Subcutaneous abdominal adipose tissue (tissue), 5 donors: ENCODE data around the gene FBH1.
"Not testable (repeated sequence)": the region's sequence is repeated elsewhere in the genome, so short reads cannot be mapped to it uniquely, and the experiment has no call there.

Source experiments
- H3K27ac ChIP-seq: one replicate; pipeline ENCODE4 v1.7.0; 2013; ENCODE audit warnings: low read depth, mild to moderate bottlenecking, inconsistent platforms, low read length, moderate library complexity
- H3K27me3 ChIP-seq, 5 donors: one replicate each; pipeline ENCODE4 v1.7.0; 2013; ENCODE audit warnings: low read length in 5 of 5, inconsistent platforms in 1 of 5; ENCODE audit not compliant: control insufficient read depth in 5 of 5, insufficient read depth in 4 of 5
- H3K36me3 ChIP-seq, 5 donors: one replicate each; pipeline ENCODE4 v1.7.0; 2013; ENCODE audit warnings: low read length in 5 of 5; ENCODE audit not compliant: control insufficient read depth in 5 of 5, insufficient read depth in 5 of 5
- H3K4me1 ChIP-seq, 5 donors: one replicate each; pipeline ENCODE4 v1.7.0; 2013; ENCODE audit warnings: low read length in 5 of 5, mild to moderate bottlenecking in 3 of 5, moderate library complexity in 1 of 5; ENCODE audit not compliant: control insufficient read depth in 5 of 5, insufficient read depth in 5 of 5
- H3K4me3 ChIP-seq, 5 donors: one replicate each; pipeline ENCODE4 v1.7.0; 2013; ENCODE audit warnings: low read length in 5 of 5, low read depth in 1 of 5
- H3K9ac ChIP-seq, 5 donors: one replicate each; pipeline ENCODE4 v1.7.0; 2013; ENCODE audit warnings: low read length in 5 of 5, mild to moderate bottlenecking in 4 of 5, moderate library complexity in 3 of 5
- H3K9me3 ChIP-seq, 5 donors: one replicate each; pipeline ENCODE4 v1.7.0; 2013; ENCODE audit warnings: low read length in 5 of 5; ENCODE audit not compliant: control insufficient read depth in 5 of 5
- donor health status: healthy.
- donor health status: healthy.
- donor health status: healthy.
- donor health status: healthy.
- donor health status: healthy.

The FBH1 gene

GRCh38 chr10:5858811-5859210, 31.2 kb upstream of the FBH1 start:
- no peak overlapping the region for H3K9ac ChIP-seq
- no peak overlapping the region for H3K4me3 ChIP-seq
- H3K27ac ChIP-seq: no peak overlapping the region

GRCh38 chr10:5860066-5860465, 30.0 kb upstream of the FBH1 start:
- no peaks in the 10 kb centered on the region for H3K4me1 ChIP-seq
- H3K27me3 ChIP-seq: peaks cover 0 to 2% (median 0%) of the 10 kb centered on the region in 5 donors
- H3K36me3 ChIP-seq: no peaks in the 10 kb centered on the region
- H3K4me3 ChIP-seq: no peak overlapping the region
- H3K9me3 ChIP-seq: no peaks in the 10 kb centered on the region
- no peak overlapping the region for H3K27ac ChIP-seq
- no peak overlapping the region for H3K9ac ChIP-seq

More at GRCh38 chr10:5858811-5859210, 31.2 kb upstream of the FBH1 start:
- peaks cover 0 to 2% (median 0%) of the 10 kb centered on the region in 5 donors for H3K27me3 ChIP-seq
- no peaks in the 10 kb centered on the region for H3K4me1 ChIP-seq
- H3K36me3 ChIP-seq: no peaks in the 10 kb centered on the region
- no peaks in the 10 kb centered on the region for H3K9me3 ChIP-seq

GRCh38 chr10:5862360-5862961, 27.6 kb upstream of the FBH1 start:
- no peaks in the 10 kb centered on the region for H3K9me3 ChIP-seq
- H3K36me3 ChIP-seq: no peaks in the 10 kb centered on the region
- H3K27ac ChIP-seq: no peak overlapping the region
- H3K9ac ChIP-seq: no peak overlapping the region
- H3K4me1 ChIP-seq: no peaks in the 10 kb centered on the region
- H3K27me3 ChIP-seq: no peaks in the 10 kb centered on the region
- no peak overlapping the region for H3K4me3 ChIP-seq

DNA sequence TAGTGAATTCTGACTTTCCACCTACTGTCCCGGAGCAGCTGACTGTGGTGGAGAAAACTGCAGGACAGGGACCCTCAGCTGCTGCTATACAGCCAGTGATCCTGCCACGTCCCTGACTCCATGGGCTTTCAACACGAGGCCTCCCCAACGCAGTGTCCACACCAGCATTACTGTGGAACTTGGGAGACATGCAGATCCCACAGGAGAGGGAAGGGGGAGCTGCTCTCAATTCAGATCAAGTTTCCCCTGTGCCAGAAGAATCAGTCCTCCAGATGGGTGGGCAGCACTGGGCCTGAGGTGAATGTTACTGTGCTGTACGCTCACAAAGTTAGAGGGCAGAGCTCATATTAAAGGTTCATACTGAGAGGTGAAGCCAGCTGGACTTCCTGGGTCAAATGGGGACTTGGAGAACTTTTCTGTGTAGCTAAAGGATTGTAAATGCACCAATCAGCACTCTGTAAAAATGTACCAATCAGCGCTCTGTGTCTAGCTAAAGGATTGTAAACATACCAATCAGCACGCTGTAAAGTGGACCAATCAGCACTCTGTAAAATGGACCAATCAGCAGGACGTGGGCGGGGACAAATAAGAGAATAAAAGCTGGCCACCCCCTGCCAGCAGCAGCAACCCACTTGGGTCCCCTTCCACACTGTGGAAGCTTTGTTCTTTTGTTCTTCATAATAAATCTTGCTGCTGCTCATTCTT, 26.9 kb upstream of the FBH1 start:
- not testable (repeated sequence) for H3K27me3 ChIP-seq, H3K9me3 ChIP-seq, H3K27ac ChIP-seq, H3K36me3 ChIP-seq, H3K9ac ChIP-seq, H3K4me3 ChIP-seq, H3K4me1 ChIP-seq

- H3K9me3 ChIP-seq, H3K4me1 ChIP-seq, H3K27ac ChIP-seq: not testable (repeated sequence)
Measured at GRCh38 chr10:5866451-5867081, 23.5 kb upstream of the FBH1 start.

GRCh38 chr10:5867091-5867615, 22.9 kb upstream of the FBH1 start:
- H3K9ac ChIP-seq, H3K4me1 ChIP-seq, H3K27me3 ChIP-seq, H3K9me3 ChIP-seq, H3K4me3 ChIP-seq, H3K27ac ChIP-seq, H3K36me3 ChIP-seq: not testable (repeated sequence)

More at GRCh38 chr10:5866451-5867081, 23.5 kb upstream of the FBH1 start:
- H3K36me3 ChIP-seq, H3K4me3 ChIP-seq, H3K27me3 ChIP-seq, H3K9ac ChIP-seq: not testable (repeated sequence)

GRCh38 chr10:5868383-5868782, 21.7 kb upstream of the FBH1 start:
- not testable (repeated sequence) for H3K9ac ChIP-seq, H3K4me1 ChIP-seq, H3K4me3 ChIP-seq, H3K27ac ChIP-seq, H3K36me3 ChIP-seq, H3K27me3 ChIP-seq, H3K9me3 ChIP-seq

- H3K9ac ChIP-seq: no peak overlapping the region
- no peak overlapping the region for H3K27ac ChIP-seq
- H3K27me3 ChIP-seq: no peaks in the 10 kb centered on the region
- H3K36me3 ChIP-seq: no peaks in the 10 kb centered on the region
- no peak overlapping the region for H3K4me3 ChIP-seq
- H3K4me1 ChIP-seq: no peaks in the 10 kb centered on the region
- peaks cover 0 to 3% (median 0%) of the 10 kb centered on the region in 5 donors for H3K9me3 ChIP-seq
Measured at GRCh38 chr10:5869156-5869555, 20.9 kb upstream of the FBH1 start.

DNA sequence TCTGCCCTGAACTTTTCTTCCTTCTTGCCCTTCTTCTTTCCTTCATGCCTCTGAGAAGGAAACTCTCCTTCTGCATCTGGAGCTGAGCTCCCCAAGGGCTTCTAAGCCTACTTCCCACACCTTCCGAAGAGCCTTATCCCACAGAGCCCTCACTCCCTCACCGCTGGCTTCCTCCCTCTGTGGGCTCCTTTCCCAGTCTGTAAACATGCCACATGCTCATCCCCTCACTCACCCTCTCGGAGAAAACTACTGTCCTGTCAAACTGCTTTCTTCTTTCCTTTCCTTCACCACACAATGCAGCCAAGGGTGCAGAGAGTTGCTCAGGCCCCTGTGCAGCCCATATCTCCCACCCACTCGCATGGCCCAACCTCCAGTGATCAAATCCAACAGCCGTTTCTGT, 18.4 kb upstream of the FBH1 start:
- Histone ChIP-seq H3K9me3 (peaks cover 0 to 3% (median 0%) of the 10 kb centered on the region in 5 donors), H3K4me3 (no peak overlapping the region), H3K4me1 (peaks cover 0 to 5% (median 4%) of the 10 kb centered on the region in 5 donors), H3K9ac (no peak overlapping the region), H3K27ac (no peak overlapping the region), H3K27me3 (no peaks in the 10 kb centered on the region), H3K36me3 (peaks cover 0 to 15% (median 6%) of the 10 kb centered on the region in 5 donors)

- Histone ChIP-seq H3K27me3 (no peaks in the 10 kb centered on the region), H3K9me3 (peaks cover 0 to under 1% (median 0%) of the 10 kb centered on the region in 5 donors), H3K4me3 (no peak overlapping the region), H3K27ac (no peak overlapping the region), H3K4me1 (peaks cover 0 to 5% (median 4%) of the 10 kb centered on the region in 5 donors), H3K9ac (no peak overlapping the region), H3K36me3 (peaks cover 5 to 28% (median 19%) of the 10 kb centered on the region in 5 donors)
Measured at GRCh38 chr10:5873515-5873995, 16.5 kb upstream of the FBH1 start.
